AG04449 (cell line): ENCODE measurements around the gene SPINT2.

Experiments
- CTCF ChIA-PET: fragments of 350-600 bp; formaldehyde crosslinking; extraction: SDS; loops from one replicate; lab custom pipeline; 2021; ENCODE audit warnings: antibody characterized with exemption; lab: Yijun Ruan, JAX
- POLR2A ChIA-PET: fragments of 400-600, 350-600 bp; formaldehyde crosslinking; extraction: SDS; loops from one replicate; lab custom pipeline; 2020; ENCODE audit warnings: antibody characterized with exemption, inconsistent platforms; lab: Yijun Ruan, JAX
- DNase-seq: peaks from one replicate; pipeline ENCODE4 v3.0.0-alpha.2; 2010; ENCODE audit warnings: low read depth, low spot score
- H3K4me3 ChIP-seq: 2 replicates; pipeline ENCODE4 v1.5.1; 2011; ENCODE audit warnings: low read depth, mild to moderate bottlenecking, control low read depth, low read length
- CTCF ChIP-seq: IDR thresholded peaks from one replicate; pipeline ENCODE4 v1.5.1; 2011; ENCODE audit warnings: mild to moderate bottlenecking, moderate library complexity, low read length, control low read depth, inconsistent platforms; ENCODE audit not compliant: insufficient read depth; ENCODE audit errors: missing control alignments

The SPINT2 gene

GRCh38 chr19:38293281-38293680 lies 28.9 kb downstream of the SPINT2 start:
- ChIA-PET POLR2A (no interaction called here), CTCF (interaction anchor here (1.1 kb wide), 1 partner anchor 23 kb away, joined by 3 read pairs; no protein-coding TSS in a partner anchor)
- no peak for TF ChIP-seq CTCF
- no peak for DNase-seq
- H3K4me3 ChIP-seq, result no peak overlapping the region

GRCh38 chr19:38294090-38294489 lies 29.7 kb downstream of the SPINT2 start:
- DNase-seq, result no peak
- ChIA-PET CTCF (interaction anchor here (1.1 to 1.3 kb wide), 2 partner anchors 24 to 50 kb away, joined by 3 read pairs; no protein-coding TSS in a partner anchor), POLR2A (no interaction called here)
- no peak for TF ChIP-seq CTCF
- H3K4me3 ChIP-seq, result no peak overlapping the region

GRCh38 chr19:38298821-38299680 lies 34.7 kb downstream of the SPINT2 start:
- POLR2A ChIA-PET, result no interaction called here

GRCh38 chr19:38303517-38304351 lies 39.4 kb downstream of the SPINT2 start, which contains the start of gene C19orf33:
Gene C19orf33 (plus strand): TSS chr19:38304251. CDS start chr19:38304262, 11 bp downstream.
- TF ChIP-seq CTCF, result no peak
- POLR2A ChIA-PET, result no interaction called here
- CTCF ChIA-PET, result interaction anchor here (0.7 to 1.5 kb wide), 2 partner anchors 32 to 67 kb away, joined by 3 read pairs; partner anchors contain the start of gene CATSPERG
- H3K4me3 ChIP-seq, result no peak within 1 kb of the TSS
- no peak for DNase-seq

More at GRCh38 chr19:38298821-38299680, 34.7 kb downstream of the SPINT2 start:
- H3K4me3 ChIP-seq, result no peak overlapping the region
- DNase-seq, result no peak
- CTCF ChIA-PET, result interaction anchor here (0.9 to 1.8 kb wide), 2 partner anchors 10 to 55 kb away, joined by 3 to 7 read pairs; no protein-coding TSS in a partner anchor
- TF ChIP-seq CTCF, result no peak

GRCh38 chr19:38304352-38304865 lies 40.0 kb downstream of the SPINT2 start:
- ChIA-PET CTCF (no interaction called here), POLR2A (no interaction called here)
- H3K4me3 ChIP-seq, result no peak overlapping the region
- no peak for TF ChIP-seq CTCF
- DNase-seq, result no peak
